NCI-H446 treated with DMSO at 0.1 percent for 48 hours (cell line): ENCODE data around the gene CCL2.
"Not testable (repeated sequence)": the region's sequence is repeated elsewhere in the genome, so short reads cannot be mapped to it uniquely, and the experiment has no call there.

Source experiments
- DNase-seq: peaks from one replicate; lab custom pipeline; 2025; lab: John Stamatoyannopoulos, UW

Gene CCL2

GRCh38 chr17:34254651-34255380 is at the start of gene CCL2:
Gene CCL2 (plus strand): TSS chr17:34255285. CDS start chr17:34255350, 65 bp downstream.
- no peak for DNase-seq

GRCh38 chr17:34205401-34205800 is 49.7 kb upstream of the CCL2 start:
- DNase-seq = no peak

- no peak for DNase-seq
These were observed 48.5 kb upstream of the CCL2 start for GRCh38 chr17:34206569-34206968.

GRCh38 chr17:34207572-34207971 is 47.5 kb upstream of the CCL2 start:
- DNase-seq = no peak

- no peak for DNase-seq
These were observed 36.3 kb upstream of the CCL2 start for GRCh38 chr17:34218748-34219147.

- DNase-seq = no peak
These were observed 35.7 kb upstream of the CCL2 start for GRCh38 chr17:34219405-34219804.

- no peak for DNase-seq
These were observed 34.9 kb upstream of the CCL2 start for GRCh38 chr17:34220045-34220751.

GRCh38 chr17:34220752-34221395 is 34.2 kb upstream of the CCL2 start:
- DNase-seq = no peak

GRCh38 chr17:34221411-34221810 is 33.7 kb upstream of the CCL2 start:
- DNase-seq = no peak

- no peak for DNase-seq
These were observed 32.2 kb upstream of the CCL2 start for GRCh38 chr17:34222722-34223497.

- no peak for DNase-seq
These were observed 30.0 kb upstream of the CCL2 start for GRCh38 chr17:34225046-34225445.

GRCh38 chr17:34226011-34226743 is 28.9 kb upstream of the CCL2 start:
- no peak for DNase-seq

GRCh38 chr17:34226744-34227034 is 28.4 kb upstream of the CCL2 start:
- DNase-seq = no peak

- DNase-seq = not testable (repeated sequence)
These were observed 27.8 kb upstream of the CCL2 start for GRCh38 chr17:34227293-34227692.

GRCh38 chr17:34227707-34228106 is 27.4 kb upstream of the CCL2 start:
- no peak for DNase-seq

GRCh38 chr17:34228781-34229180 is 26.3 kb upstream of the CCL2 start:
- DNase-seq = no peak

GRCh38 chr17:34230342-34230741 is 24.7 kb upstream of the CCL2 start:
- no peak for DNase-seq

- DNase-seq = no peak
These were observed 20.5 kb upstream of the CCL2 start for GRCh38 chr17:34234616-34235015.

- no peak for DNase-seq
These were observed 19.6 kb upstream of the CCL2 start for GRCh38 chr17:34235389-34236028.

- no peak for DNase-seq
These were observed 18.7 kb upstream of the CCL2 start for GRCh38 chr17:34236281-34236892.

- DNase-seq = no peak
These were observed 17.6 kb upstream of the CCL2 start for GRCh38 chr17:34237458-34237857.
